Measurements from ENCODE around the gene SMOC1.

The SMOC1 gene, protein sequence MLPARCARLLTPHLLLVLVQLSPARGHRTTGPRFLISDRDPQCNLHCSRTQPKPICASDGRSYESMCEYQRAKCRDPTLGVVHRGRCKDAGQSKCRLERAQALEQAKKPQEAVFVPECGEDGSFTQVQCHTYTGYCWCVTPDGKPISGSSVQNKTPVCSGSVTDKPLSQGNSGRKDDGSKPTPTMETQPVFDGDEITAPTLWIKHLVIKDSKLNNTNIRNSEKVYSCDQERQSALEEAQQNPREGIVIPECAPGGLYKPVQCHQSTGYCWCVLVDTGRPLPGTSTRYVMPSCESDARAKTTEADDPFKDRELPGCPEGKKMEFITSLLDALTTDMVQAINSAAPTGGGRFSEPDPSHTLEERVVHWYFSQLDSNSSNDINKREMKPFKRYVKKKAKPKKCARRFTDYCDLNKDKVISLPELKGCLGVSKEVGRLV
- total RNA-seq, result 0 to 1.9 (median 0.12) reads per million in 9 experiments

GRCh38 chr14:69879175-69880043, at the start of gene SMOC1:
TSS of gene SMOC1 (plus strand) at chr14:69879416. CDS start at chr14:69879679, 263 bp downstream.
- no peak for DNase-seq
- H3K4me1 Mint-ChIP-seq (ENCODE audit: low read depth in 2 of 2), result peaks cover 0 to 4% of the 10 kb centered on the region in 2 donors
- peaks cover 54 to 70% of the 10 kb centered on the region in 2 donors for H3K27me3 Mint-ChIP-seq
- no peak within 1 kb of the TSS for H3K27ac Mint-ChIP-seq
- ATAC-seq (replicated peaks), result no peak
- no peaks in the 10 kb centered on the region for H3K9me3 Mint-ChIP-seq
- no peaks in the 10 kb centered on the region for H3K36me3 Mint-ChIP-seq (ENCODE audit: insufficient read depth)
- no peak within 1 kb of the TSS for H3K4me3 Mint-ChIP-seq

GRCh38 chr14:69838881-69839416, 40.3 kb upstream of the SMOC1 start:
- Mint-ChIP-seq H3K9me3 (no peaks in the 10 kb centered on the region), H3K27ac (no peak overlapping the region), H3K4me1 (ENCODE audit: low read depth in 2 of 2) (no peaks in the 10 kb centered on the region), H3K4me3 (no peak overlapping the region), H3K36me3 (ENCODE audit: insufficient read depth) (no peaks in the 10 kb centered on the region), H3K27me3 (peaks cover 0 to 7% of the 10 kb centered on the region in 2 donors)
- DNase-seq, result no peak
- ATAC-seq (replicated peaks), result no peak

GRCh38 chr14:69839661-69840060, 39.6 kb upstream of the SMOC1 start:
- Mint-ChIP-seq H3K4me3 (no peak overlapping the region), H3K36me3 (ENCODE audit: insufficient read depth) (no peaks in the 10 kb centered on the region), H3K27ac (no peak overlapping the region), H3K27me3 (peaks cover 0 to 7% of the 10 kb centered on the region in 2 donors), H3K4me1 (ENCODE audit: low read depth in 2 of 2) (no peaks in the 10 kb centered on the region), H3K9me3 (no peaks in the 10 kb centered on the region)
- DNase-seq (no peak), ATAC-seq (replicated peaks) (no peak)

DNA sequence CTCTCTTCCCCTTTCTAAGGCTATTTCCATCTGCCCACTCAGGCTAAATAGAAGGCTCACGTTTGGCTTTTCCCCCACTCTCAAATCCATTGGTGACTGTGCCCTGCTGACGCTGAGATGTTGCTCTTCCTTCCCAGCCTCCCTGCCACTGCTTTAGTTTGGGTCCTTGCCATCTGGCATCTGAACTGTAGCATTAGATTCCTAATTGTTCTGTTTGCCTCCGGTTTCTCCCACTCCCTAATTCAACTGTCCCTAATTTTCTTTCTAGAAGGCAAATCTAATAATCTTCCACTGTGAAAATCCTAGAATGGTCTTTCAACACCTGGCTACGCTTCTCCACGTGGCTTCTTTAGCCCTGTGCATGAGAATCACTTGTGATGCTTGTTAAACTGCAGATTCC, 37.6 kb upstream of the SMOC1 start:
- Mint-ChIP-seq H3K4me1 (ENCODE audit: low read depth in 2 of 2) (no peaks in the 10 kb centered on the region), H3K36me3 (ENCODE audit: insufficient read depth) (no peaks in the 10 kb centered on the region), H3K27ac (no peak overlapping the region), H3K27me3 (no peaks in the 10 kb centered on the region), H3K9me3 (no peaks in the 10 kb centered on the region), H3K4me3 (no peak overlapping the region)
- ATAC-seq (replicated peaks), result no peak
- no peak for DNase-seq

DNA sequence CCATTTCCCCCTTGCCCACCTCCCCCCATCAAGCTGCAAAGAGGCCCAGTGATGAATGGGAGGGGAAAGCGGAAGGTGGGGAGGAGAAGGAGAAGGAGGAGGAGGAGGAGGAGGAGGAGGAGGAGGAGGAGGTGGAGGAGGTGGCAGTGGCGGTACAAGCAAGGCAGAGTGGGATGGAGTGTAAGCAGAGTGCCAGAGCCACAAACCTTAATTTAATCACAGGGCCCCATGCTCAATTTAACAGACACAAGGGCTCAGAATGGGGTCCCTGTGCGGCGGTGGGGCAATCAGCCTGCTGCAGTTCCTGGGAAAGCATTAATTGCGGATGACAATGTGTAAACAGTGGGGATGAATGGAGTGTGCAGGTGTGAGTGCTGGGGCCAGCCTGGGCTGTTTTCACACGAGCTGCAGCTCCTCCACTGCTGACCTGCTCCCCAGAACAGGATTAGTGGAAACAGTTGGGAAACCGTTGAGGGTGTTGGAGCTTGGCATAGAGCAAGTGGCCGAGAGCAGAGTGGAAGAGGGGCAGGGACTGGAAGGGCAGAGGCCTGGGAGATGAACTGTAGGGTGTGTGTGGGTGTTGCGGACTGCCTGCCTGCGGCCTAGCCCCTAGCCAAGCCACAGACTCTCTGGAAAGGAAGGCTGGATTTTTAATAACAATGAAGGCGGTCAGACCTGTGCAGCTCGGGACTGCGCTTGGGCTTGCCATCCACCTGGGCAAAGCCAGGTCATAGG, 36.4 kb upstream of the SMOC1 start:
- no peaks in the 10 kb centered on the region for H3K4me1 Mint-ChIP-seq (ENCODE audit: low read depth in 2 of 2)
- H3K27ac Mint-ChIP-seq, result no peak overlapping the region
- DNase-seq, result no peak
- no peaks in the 10 kb centered on the region for H3K36me3 Mint-ChIP-seq (ENCODE audit: insufficient read depth)
- H3K4me3 Mint-ChIP-seq, result no peak overlapping the region
- H3K9me3 Mint-ChIP-seq, result no peaks in the 10 kb centered on the region
- peaks cover under 1 to 6% of the 10 kb centered on the region in 2 donors for H3K27me3 Mint-ChIP-seq
- ATAC-seq (replicated peaks), result no peak

- H3K27ac Mint-ChIP-seq, result no peak overlapping the region
- no peaks in the 10 kb centered on the region for H3K9me3 Mint-ChIP-seq
- no peak for DNase-seq
- no peaks in the 10 kb centered on the region for H3K4me1 Mint-ChIP-seq (ENCODE audit: low read depth in 2 of 2)
- ATAC-seq (replicated peaks), result no peak
- H3K36me3 Mint-ChIP-seq (ENCODE audit: insufficient read depth), result no peaks in the 10 kb centered on the region
- H3K4me3 Mint-ChIP-seq, result no peak overlapping the region
- peaks cover 13 to 18% of the 10 kb centered on the region in 2 donors for H3K27me3 Mint-ChIP-seq
Observed at GRCh38 chr14:69844171-69844570, 35.0 kb upstream of the SMOC1 start.

DNA sequence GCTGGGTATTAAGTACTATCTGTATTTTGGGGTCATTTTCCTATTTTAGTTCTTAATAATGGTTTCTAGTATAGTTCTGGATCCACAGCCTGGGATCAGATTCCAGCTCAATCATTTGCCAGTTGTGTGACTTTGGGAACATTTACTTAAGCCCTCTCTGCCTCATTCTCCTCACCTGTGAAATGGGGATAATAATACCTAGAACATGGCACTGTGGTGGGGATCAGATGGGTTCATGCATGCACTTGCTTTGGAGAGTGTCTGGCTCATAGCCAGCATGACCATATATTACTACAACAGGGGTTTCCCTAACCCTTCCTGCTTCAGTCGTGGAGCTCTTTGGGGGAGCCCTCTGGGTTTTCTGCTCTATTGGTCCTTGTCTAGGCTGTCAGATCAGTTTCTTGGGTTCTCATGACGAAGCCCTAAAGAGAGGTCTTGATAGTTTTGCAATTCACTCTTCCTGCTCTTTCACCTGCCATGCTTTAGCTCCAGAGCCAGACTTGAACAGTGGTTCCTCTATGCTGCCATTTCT, 34.1 kb upstream of the SMOC1 start:
- no peaks in the 10 kb centered on the region for H3K4me1 Mint-ChIP-seq (ENCODE audit: low read depth in 2 of 2)
- no peaks in the 10 kb centered on the region for H3K36me3 Mint-ChIP-seq (ENCODE audit: insufficient read depth)
- ATAC-seq (replicated peaks) (no peak), DNase-seq (no peak)
- H3K27me3 Mint-ChIP-seq, result peaks cover 23 to 24% of the 10 kb centered on the region in 2 donors
- no peaks in the 10 kb centered on the region for H3K9me3 Mint-ChIP-seq
- no peak overlapping the region for H3K27ac Mint-ChIP-seq
- no peak overlapping the region for H3K4me3 Mint-ChIP-seq

DNA sequence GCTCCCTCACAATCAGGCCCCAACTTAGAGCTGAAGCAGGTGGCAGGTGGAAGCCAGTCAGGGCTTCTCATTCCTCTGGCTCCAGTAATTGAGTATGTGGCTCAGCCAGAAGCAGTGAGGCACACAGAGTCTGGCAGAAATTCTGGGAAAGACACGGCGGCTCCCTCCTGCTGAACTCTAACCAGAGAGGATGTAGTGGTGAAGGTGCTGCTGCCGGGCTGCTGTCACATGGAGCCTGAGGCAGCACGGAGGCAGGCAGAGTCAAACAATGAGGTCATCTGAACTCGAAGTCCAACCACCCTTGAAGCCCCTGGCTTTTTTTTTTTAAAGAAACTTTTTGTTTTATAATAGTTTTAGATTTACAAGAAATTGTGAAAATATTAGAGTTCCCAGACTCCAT, 33.4 kb upstream of the SMOC1 start:
- no peak overlapping the region for H3K4me3 Mint-ChIP-seq
- H3K36me3 Mint-ChIP-seq (ENCODE audit: insufficient read depth), result no peaks in the 10 kb centered on the region
- H3K27ac Mint-ChIP-seq, result no peak overlapping the region
- no peaks in the 10 kb centered on the region for H3K4me1 Mint-ChIP-seq (ENCODE audit: low read depth in 2 of 2)
- no peaks in the 10 kb centered on the region for H3K9me3 Mint-ChIP-seq
- ATAC-seq (replicated peaks) (no peak), DNase-seq (no peak)
- H3K27me3 Mint-ChIP-seq, result peaks cover 23 to 24% of the 10 kb centered on the region in 2 donors

DNA sequence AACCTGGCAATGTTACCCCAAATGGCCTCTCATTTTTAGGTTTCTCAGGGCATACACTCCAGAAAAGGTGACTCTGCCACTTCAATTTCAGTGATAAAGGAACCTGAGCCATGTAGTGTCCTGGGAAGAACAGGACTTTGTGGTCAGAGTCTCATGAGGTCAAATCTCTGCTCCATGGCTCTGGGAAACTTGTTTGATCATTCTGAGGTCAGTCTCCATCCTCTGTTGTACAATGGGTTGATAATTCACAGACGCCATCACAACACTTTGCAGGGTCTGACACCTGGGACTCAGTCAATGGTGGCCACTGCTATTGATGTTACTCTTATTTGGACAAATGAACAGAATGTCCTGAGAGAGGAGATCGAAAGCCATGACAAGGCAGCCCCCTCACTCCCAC, 31.1 kb upstream of the SMOC1 start:
- Mint-ChIP-seq H3K4me3 (no peak overlapping the region), H3K27me3 (peaks cover 31 to 43% of the 10 kb centered on the region in 2 donors), H3K4me1 (ENCODE audit: low read depth in 2 of 2) (no peaks in the 10 kb centered on the region), H3K9me3 (no peaks in the 10 kb centered on the region), H3K27ac (no peak overlapping the region), H3K36me3 (ENCODE audit: insufficient read depth) (no peaks in the 10 kb centered on the region)
- DNase-seq (no peak), ATAC-seq (replicated peaks) (no peak)

GRCh38 chr14:69848903-69849391, 30.3 kb upstream of the SMOC1 start:
- H3K9me3 Mint-ChIP-seq, result no peaks in the 10 kb centered on the region
- no peak overlapping the region for H3K4me3 Mint-ChIP-seq
- peaks cover 31 to 50% of the 10 kb centered on the region in 2 donors for H3K27me3 Mint-ChIP-seq
- DNase-seq (no peak), ATAC-seq (replicated peaks) (no peak)
- H3K27ac Mint-ChIP-seq, result no peak overlapping the region
- no peaks in the 10 kb centered on the region for H3K36me3 Mint-ChIP-seq (ENCODE audit: insufficient read depth)
- H3K4me1 Mint-ChIP-seq (ENCODE audit: low read depth in 2 of 2), result no peaks in the 10 kb centered on the region

DNA sequence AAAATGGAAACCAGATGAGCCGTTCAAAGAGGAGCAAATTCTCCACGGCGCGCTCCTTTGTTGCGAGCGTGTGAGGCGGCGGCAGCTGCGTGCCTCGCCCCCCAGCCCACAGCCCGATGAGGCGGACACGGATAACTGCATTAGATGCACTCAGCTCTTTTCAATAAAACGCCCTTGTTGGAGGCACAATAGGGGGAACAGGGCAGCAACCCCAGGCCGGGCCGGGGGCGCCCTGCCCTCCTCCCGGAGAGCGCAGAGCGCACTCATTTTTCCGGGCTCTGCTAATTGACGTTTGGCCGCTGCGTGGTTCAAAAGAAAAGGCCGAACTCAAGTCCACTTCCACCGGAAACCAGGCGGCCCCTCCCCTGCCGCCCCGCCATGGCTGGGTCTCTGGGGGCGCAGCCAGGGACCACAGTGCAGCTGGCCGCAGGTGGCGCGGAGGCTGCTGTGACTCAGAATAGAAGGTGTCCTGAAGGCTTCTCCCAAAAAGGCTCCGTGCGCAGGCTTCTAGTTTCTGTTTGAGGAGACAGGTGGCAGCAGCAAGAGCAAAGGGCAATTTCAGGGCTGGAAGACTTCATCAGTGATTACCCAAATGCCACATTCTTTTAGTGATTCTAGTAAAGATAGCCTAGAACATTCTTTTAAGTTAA, 29.0 kb upstream of the SMOC1 start:
- ATAC-seq (replicated peaks) (no peak), DNase-seq (no peak)
- H3K27me3 Mint-ChIP-seq, result peaks cover 37 to 63% of the 10 kb centered on the region in 2 donors
- H3K4me1 Mint-ChIP-seq (ENCODE audit: low read depth in 2 of 2), result no peaks in the 10 kb centered on the region
- H3K9me3 Mint-ChIP-seq, result no peaks in the 10 kb centered on the region
- no peaks in the 10 kb centered on the region for H3K36me3 Mint-ChIP-seq (ENCODE audit: insufficient read depth)
- no peak overlapping the region for H3K27ac Mint-ChIP-seq
- H3K4me3 Mint-ChIP-seq, result no peak overlapping the region

- no peak overlapping the region for H3K4me3 Mint-ChIP-seq
- ATAC-seq (replicated peaks), result no peak
- H3K9me3 Mint-ChIP-seq, result no peaks in the 10 kb centered on the region
- H3K4me1 Mint-ChIP-seq (ENCODE audit: low read depth in 2 of 2), result no peaks in the 10 kb centered on the region
- no peak for DNase-seq
- peaks cover 37 to 67% of the 10 kb centered on the region in 2 donors for H3K27me3 Mint-ChIP-seq
- no peak overlapping the region for H3K27ac Mint-ChIP-seq
- H3K36me3 Mint-ChIP-seq (ENCODE audit: insufficient read depth), result no peaks in the 10 kb centered on the region
Observed at GRCh38 chr14:69850736-69851112, 28.5 kb upstream of the SMOC1 start.
